Activated CD4-positive, alpha-beta T cell treated with anti-CD3 and anti-CD28 coated beads, Interleukin-2, amount 50 U/mL, for 48 hours (primary cell): ENCODE data around the gene KIAA1614.
"Not testable (repeated sequence)": the region's sequence is repeated elsewhere in the genome, so short reads cannot be mapped to it uniquely, and the experiment has no call there.

Experiments
- DNase-seq, 2 experiments: peaks; one replicate each; pipeline ENCODE4 v3.0.0-alpha.2; 2020

The KIAA1614 gene

DNA sequence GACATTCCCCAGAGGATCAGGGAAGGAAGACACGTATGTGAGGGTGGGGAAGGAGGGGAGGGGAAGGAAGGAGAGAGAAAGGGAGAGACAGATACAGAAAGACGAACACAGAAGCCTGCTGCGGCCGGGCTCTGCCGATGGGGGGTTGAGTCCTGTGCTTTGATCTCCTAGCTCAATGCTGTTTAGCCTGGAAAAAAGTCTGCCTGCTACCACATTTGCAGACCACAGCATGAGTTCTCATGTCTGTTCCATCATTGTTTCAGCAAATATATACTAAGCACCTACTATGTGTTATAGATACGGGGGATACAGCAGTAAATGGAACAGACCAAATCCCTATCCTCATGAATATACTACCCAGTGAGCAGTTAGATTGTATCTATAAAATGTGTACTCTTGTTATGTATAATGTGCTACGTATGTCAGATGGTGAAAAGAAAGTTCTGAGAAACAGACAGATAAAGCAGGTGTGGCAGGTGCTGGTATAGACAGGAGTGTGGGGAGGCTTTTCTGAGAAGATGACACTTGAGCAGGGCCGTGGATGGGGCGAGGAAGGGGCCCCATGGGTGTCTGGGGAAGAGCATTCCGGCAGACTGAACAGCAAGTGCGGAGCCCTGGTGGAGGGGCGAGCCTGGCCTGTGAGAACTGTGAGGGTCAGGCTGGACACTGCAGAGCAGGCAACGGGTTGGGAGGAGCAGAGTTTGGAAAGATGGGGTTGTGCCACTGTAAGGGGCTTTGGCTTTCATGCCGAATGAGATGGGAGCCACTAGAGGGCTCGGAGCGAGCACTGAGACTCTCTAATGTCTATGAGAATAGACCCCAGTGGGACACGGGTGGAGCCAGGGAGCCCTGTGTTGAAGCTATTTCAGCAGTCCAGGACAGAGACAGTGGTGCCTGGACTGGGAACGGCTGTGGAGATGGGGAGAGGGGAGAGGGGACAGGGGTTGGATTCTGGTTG is 34.1 kb downstream of the KIAA1614 start:
- no peak for DNase-seq

DNA sequence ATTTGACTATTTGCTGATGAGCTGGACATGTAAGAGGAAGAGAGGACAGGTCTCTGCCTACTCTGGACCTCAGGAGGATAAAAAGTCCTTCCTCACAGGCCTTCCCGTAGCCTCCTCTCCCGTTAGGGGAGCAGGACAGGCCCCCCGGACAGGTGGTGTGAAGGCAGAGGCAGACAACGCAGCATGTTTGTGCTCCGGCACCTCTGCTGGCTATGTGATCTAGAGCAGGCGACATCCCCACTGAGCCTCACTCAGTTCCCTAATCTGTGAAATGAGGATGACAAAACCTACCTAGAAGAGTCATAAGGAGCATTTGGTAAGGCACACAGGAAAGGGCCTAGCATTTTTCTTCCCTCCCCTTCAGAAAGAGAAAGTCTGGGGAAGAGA is 34.8 kb downstream of the KIAA1614 start:
- DNase-seq = no peak

DNA sequence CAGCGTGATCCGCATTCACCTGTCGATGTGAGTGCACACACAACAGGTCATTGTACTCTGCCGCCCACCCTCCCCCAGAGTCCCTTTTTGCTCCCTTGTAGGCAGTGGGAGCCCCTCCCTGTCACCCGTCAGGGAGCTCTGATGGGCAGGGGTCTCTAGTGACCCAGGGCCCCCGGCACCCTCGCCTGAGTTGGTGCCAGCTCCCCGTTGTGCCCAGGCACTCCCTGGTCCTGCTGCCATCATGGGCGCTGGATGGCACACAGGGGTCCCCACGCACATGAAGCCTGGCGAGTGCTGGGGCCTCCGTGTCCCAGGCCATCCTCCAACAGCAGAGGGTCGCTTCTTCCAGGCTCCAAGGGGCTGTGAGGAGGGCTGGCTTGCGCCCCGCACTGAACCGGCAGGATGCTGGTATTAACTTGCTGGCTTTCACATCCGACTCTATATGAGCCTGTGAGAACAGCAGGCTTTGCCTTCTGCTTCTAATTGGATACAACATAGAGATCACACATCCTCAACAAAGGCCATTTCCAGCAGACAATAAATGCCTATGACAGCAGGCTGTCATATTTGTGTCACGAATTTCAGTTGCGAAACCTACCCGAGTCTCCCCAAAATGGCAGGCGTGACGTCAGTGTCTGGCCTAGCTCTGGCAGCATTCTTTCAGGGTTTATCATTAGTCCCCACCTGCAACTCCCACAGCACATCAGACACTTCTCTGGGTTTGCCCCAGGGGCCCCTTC is 35.4 kb downstream of the KIAA1614 start:
- no peak for DNase-seq

DNA sequence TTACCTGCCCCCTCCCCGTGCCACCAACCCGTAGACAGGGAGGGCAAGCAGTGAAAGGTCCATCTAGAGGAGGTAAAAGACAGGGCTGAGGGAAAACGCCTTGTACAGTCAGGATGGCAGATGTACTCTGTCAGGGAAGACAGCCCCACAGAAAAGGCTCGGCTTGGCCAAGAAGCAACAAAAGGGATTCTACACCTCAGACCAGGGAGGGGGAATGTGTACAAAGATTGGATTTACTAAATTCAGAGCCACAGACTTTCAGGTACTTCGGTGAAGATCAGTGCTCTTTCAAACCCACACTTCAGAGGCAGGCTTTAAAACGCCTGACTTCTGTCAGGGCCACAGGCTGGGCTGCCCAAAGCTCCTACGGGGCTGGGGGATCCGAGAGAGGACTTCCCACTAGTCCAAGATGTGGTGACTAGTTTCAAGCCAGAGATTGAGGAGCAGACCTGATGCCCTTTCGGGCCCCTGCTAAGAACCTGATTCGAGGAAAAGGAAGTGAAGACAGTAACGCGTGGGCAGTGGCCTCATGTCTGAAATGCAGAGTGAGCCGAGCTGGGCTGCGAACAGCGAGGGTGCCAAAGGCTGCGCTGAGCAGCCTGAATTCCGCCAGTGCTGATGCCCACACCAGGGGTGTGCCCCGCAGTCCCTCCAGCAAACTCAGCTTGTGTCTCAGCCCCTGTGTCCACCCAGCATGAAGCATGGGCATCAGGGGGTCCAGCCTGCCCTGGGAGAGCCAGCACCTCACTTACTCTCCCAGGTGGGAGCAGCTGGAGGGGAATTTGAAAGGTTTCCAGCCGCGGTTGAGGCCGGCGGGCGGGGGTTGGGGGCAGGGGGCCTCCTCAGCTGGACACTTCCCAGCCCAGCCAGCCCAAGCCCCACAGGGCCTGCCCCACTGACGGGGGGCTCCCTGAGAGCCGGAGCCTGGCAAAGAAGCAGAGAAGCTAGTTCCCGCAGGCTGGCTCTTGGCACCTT is 36.2 kb downstream of the KIAA1614 start:
- DNase-seq = no peak

DNA sequence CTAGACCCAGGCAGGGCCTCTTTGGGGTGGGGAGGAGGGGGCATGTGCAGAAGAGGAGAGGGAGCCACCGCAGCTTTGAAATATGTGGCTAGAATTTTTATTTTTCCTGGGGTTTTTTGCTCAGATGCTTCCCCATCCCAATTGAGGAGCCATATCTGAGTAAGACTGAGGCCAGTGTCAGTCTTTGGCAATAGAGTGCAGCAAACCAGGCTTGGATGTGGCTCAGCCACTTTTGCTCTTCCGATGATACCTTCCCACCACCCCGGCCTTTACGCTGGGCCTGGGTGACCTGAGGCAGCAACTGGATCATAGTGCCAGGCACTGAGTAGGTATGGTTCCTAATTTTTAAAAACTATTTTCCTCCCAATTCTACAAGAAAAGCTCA is 36.9 kb downstream of the KIAA1614 start:
- no peak for DNase-seq

DNA sequence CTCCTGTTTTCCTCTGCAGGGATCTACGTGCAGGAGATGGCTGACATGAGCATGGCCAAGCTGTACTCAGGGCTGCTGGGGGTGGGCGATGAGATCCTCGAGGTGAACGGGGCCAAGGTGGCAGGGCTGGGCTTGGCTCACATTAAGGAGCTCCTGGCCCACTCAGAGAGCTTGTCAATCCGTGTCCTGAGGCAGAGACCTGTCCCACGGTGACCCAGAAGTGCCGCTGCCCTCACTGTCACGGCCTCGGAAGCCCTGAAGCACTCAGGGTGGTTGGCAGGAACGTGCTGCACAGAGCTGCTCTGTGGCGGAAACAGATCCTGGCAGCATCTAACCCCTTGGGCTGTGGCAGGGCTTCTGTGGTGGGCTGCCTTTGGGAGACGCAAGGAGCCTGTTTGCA is 37.6 kb downstream of the KIAA1614 start:
- DNase-seq = no peak

DNA sequence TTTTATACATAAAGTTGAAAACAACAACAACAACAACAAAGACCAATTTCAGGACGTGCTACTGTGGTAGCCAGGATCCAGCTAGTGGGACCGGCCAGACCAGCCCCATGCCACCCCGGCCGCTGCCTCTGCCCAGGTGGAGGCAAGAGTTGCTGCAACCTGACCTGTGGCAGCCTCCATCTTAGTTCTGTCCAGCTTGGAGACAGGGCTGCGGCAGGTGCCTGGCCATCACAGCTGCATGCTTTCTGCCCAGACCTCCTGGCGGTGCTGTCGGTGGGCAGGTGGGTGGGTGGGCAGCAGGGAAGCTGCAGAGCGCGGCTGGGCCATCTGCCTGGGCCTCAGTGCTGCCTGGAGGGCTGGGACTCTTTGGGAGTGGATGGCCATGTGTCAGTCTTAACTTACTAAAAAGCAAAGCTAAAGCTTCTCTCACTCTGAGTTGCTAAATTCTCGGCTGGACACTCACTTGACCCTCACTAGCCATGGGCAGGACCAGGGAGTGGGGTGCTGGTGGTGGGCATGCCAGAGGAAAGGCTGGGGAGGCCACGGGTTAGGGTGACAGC is 38.6 kb downstream of the KIAA1614 start:
- DNase-seq = no peak

DNA sequence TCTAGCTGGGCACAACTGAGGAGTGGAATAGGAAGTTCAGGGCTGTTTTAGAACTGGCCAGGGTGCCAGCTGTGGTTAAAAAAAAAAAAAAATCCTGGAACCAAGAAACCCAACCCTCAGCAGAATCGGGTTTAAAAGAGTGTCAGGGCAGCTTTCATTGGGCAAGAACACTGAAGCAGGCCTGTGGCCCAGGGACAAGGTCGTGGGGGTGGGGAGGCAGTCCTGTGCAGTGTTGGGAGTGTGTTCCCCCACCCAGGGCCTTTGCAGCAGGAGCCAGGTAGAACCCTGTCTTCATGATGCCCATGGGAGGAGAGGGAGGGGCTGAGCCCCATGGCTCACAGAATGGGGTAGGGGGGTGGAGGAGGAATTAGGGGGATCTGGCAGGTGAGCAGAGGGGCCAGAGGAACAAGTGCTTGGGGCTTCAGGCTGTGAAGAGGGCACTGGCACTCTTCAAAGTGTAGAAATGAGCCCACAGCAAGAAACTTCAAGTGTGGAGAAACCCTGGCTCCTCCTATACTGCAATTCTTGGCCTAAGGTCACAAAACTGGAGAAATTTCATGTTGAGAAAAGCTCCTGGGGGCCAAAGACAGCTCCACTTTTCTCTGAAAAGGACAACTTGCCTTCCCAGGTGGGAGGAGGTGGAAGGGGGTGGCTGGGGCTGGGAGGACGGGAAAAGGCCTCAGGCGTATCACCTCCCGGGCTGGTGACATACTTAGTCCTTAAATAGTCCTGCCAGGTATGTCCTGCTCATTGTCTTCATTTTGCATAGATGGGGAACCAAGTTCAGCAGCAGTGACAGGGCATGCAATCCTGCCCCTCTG is 39.3 kb downstream of the KIAA1614 start:
- no peak for DNase-seq

DNA sequence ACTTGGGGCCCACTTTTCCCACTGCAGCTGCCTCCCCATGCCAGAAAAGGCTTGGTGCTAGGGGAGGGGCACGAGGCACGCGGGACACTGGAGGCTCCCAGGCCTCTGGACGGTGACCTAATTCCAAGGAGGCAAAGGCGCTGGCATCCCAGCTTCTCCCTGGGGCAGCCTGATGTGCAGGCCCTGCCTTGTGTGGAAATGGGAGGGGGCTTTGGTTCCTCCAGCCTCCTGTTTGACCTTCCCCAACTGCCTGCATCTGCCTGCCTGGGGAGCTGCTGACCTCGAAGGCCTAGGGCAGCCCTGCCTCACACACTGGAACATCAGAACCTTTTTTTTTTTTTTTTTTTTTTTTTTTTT is 39.9 kb downstream of the KIAA1614 start:
- no peak for DNase-seq

DNA sequence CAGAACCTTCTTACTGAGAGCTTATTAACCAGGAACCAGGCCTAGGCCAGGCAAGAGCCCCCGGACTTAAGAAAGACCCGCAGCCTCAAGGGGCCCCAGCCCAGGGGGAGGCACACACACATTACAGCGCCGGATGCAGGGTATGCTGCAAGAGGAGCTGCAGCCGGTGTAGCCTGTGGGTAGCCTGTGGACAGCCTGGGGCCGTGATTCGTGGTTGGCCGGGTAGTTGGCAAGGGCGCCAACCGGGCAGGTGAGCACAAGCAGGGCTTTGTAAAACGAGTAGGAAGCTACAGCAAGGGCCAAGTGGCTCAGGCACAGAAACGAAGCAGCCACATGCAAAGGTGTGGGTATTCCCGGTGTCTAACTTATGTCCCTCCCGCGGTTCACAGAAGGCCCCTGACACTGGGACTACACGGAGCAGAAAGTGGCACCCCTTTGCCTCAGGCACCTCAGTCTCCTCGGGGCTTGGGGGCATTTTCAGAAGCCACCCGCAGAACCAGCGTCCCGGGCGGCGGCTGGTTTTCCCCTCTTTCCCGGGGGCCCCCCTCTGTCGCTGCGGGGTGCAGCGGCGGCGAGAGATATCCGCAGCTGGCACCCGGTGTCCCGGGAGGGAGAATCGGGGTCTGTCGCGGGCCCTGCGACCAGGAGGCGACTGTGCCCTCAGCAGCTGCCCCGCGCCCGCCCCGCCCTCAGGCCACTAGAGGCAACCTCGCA is 40.8 kb downstream of the KIAA1614 start:
- peak; percentile 9 to 25 for DNase-seq

DNA sequence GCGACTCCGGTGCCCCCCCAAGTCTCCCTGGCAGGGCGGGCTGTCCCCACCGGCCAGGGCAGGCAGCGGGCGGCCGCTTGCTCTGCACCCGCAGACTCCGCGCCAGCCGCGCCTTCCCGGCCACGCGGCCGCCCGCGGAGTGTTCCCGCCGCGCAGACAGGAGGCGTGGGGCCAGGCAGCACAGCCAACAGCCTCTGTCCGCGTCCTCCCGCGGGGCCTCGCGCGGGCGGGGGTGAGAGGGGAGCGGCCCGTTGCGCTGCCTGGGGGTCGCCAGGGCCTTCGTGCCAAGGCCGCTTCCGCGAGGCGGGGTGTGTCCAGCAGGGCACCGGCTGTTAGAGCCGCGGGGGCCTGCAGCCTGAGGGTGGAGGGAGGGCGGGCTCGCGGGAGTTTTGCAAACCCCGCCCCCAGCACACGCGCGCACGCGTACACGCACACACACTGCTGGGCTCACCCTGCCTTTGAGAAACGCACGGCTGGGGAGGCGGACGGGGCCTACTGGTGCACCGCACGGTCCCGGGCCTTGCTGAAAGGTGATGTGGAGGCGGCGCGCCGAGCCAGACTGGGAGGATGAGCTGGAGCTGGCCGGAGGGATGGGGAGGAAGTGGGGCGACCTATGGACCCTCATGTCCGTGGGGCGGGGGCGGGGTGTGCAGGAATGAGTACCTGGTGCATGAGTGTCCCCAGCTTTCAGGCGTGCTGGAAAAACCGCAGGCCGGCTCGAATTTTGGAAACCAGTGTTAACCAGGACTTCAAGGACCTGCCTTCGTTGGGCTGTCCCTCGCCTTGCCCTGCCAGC is 41.5 kb downstream of the KIAA1614 start:
- peak; percentile 69 to 74 for DNase-seq

DNA sequence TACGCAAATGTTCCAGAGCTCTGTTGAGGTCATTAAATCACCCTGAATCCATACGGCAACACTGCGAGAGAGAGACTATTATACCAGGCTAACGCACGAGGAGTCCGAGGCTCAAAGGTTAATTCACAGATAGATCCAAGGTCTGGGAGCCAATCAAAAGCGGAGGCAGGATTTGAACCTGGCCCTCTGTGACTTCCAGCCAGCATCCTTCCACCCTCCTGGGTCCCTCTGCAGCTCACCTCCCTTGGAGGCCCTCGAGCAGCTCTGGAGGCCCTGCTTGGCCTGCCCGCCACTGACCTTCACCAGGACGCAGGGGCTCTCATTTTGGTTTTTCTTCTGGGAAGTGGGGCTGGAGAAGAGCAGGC is 42.1 kb downstream of the KIAA1614 start:
- no peak for DNase-seq

DNA sequence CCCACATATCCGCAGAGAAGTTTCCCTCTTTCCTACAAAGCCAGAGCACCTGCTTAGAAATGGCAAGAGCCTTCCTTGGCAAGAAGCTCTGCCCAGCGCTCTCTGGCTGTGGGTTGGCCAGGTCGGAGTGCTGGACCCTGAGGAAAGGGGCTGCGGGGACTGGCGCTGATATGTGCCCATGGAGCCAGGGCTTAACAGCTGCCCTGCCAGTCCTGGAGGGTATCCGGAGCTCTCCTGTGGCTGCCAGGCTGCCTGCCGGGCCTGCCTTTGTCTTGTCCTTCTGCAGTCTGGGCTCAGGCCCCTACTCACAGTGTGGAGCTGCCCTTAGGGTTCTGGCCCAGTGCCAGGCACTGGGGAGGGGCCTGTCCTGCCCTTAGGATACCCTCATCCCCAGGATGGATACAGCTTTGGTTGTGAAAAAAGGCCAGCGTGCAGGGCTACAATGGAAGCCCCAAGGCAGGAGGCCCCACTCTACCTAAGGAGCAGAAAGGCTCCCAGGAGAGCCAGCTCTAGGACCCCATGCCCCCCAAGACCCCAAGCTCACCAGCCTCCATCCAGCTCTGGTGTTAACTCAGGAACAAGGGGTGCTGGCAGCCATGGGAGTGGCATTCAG is 43.4 kb downstream of the KIAA1614 start:
- DNase-seq = no peak

DNA sequence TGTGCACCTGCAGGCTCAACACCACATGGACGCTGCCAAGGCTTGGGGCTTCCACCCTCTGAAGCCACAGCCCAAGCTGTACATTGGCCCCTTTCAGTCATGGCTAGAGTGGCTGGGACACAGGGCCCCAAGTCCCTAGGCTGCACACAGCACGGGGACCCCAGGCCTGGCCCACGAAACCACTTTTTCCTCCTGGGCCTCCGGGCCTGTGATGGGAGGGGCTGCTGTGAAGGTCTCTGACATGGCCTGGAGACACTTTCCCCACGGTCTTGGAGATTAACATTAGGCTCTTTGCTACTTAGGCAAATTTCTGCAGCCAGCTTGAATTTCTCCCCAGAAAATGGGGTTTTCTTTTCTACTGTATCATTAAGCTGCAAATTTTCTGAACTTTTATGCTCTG is 46.9 kb downstream of the KIAA1614 start:
- DNase-seq = not testable (repeated sequence)

DNA sequence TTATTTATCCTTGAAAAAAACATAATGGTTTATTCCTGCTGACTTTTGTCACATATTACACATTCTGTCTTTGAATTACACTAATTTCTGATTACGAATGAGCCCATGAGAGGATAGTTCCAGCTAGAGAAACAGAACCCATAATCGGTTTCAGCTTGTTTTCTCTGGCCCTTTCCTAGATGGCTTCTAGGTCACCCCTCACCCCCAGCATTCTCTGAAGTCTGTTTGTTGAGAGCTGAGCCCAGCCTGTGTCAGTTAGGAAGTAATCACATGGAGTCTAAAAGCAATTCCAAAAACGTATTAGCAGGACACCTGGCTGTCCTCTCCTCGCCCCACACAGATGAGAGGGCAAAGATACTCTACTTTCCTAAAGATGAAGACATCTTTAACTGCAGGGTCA is 48.9 kb downstream of the KIAA1614 start:
- DNase-seq = no peak

DNA sequence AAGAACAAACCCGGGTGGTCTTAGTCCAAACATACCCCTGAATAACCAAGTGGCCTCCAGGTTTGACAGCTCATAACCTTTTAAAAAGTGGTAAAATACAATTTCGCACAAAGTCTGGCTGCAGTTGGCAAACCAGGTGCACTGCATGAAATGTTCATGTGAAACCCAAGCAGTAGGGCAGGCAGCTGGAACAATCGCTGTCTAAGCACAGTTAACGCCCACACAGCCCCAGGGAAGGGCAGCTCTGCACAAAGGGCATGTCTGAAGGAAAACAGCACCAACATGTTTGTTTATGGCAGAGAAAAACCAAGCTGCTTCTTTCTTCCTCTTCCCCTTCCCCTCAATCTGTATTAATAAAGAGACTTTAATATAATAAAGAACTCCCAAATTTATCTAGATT is 49.5 kb downstream of the KIAA1614 start:
- no peak for DNase-seq

DNA sequence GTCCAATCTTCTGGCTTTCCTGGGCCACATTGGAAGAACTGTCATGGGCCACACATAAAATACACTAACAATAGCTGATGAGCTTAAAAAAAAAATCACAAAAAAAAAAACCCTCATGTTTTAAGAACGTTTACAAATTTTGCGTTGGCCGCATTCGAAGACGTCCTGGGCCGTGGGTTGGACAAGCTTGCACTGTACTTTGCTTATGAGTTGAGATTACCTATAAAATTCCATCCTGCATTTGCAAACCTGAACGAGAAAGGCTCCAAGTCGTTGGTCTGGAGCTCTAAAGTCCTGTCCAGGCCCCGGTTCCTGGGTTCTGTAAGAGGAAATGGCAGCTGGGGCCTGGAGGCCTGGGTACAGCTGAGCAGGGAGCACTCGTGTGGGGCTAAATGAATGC is 51.4 kb downstream of the KIAA1614 start:
- DNase-seq = no peak

DNA sequence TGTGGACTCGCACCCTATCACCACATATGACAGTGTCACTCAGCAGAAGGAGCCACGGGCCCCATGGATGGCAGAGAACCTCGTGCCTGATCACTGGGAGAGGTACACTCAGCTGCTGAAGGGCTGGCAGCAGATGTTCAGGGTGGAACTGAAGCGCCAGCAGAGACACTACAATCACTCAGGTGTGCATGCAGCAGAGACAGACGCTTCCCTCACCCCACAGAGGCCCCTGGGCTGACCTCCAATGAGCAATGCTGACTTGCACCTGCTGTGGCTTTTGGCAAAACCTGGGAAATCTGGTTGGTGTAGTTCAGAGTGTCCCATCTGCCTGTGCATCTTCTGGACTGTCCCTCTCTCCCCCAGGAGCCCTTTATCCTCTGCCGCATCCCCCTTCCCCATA is 51.9 kb downstream of the KIAA1614 start:
- no peak for DNase-seq

DNA sequence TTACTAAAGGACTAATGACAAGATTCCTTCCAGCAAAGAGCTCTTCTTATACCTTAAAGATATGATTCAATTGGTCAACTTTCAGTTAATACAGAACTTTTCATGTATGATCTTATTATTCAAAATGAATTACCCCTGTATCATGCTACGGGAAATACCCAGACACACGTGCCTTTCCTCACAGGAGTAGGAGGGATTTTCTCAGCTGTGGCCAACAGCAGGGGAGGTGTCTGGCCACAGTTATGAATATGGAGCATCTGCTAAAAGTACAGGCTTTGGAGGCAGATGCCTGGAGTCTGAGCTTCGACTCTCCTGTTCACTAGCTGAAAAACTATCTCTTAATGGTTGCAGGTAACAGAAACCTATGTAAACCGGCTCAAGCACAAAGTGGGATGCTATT is 53.6 kb downstream of the KIAA1614 start:
- no peak for DNase-seq
